Glutamatergic neuron (in vitro differentiated cells): ENCODE results near the gene ZNF653. TPM values are rescaled to one million over a fixed set of nuclear protein-coding genes. Genes with fewer than 3 reads are reported as not detected.

Source experiments
- DNase-seq: peaks from one replicate; pipeline ENCODE4 v3.0.0; 2022
- H3K27ac Mint-ChIP-seq: one replicate; pipeline ENCODE4 v1.8.0; 2020; ENCODE audit warnings: mild to moderate bottlenecking, mixed read lengths, inconsistent platforms; ENCODE audit not compliant: unreplicated experiment
- H3K27me3 Mint-ChIP-seq: one replicate; pipeline ENCODE4 v1.8.0; 2020; ENCODE audit warnings: mild to moderate bottlenecking, moderate library complexity, mixed read lengths, inconsistent platforms; ENCODE audit not compliant: unreplicated experiment
- H3K36me3 Mint-ChIP-seq: one replicate; pipeline ENCODE4 v1.8.0; 2020; ENCODE audit warnings: mild to moderate bottlenecking, mixed read lengths, inconsistent platforms; ENCODE audit not compliant: unreplicated experiment
- H3K4me1 Mint-ChIP-seq: one replicate; pipeline ENCODE4 v1.8.0; 2020; ENCODE audit warnings: mild to moderate bottlenecking, low read depth, mixed read lengths, inconsistent platforms; ENCODE audit not compliant: unreplicated experiment
- H3K4me3 Mint-ChIP-seq: one replicate; pipeline ENCODE4 v1.8.0; 2020; ENCODE audit warnings: mild to moderate bottlenecking, mixed read lengths, inconsistent platforms; ENCODE audit not compliant: unreplicated experiment
- H3K9me3 Mint-ChIP-seq: one replicate; pipeline ENCODE4 v1.8.0; 2020; ENCODE audit warnings: mild to moderate bottlenecking, moderate library complexity, mixed read lengths, inconsistent platforms; ENCODE audit not compliant: unreplicated experiment
- CTCF ChIP-seq: fragments of 200-600 bp; sonication (generic); IDR thresholded peaks from one replicate; pipeline ENCODE4 v1.5.0; 2021; ENCODE audit not compliant: partially characterized antibody, unreplicated experiment
- total RNA-seq: library from RNA; stranded (reverse); fragmentation: NEBNext Ultra II Directional; extraction: Animal tissue kit (Norgen Biotek cat#: 25700); gene quantifications from one replicate; pipeline ENCODE4 v1.2.1, GENCODE V29; 2021; ENCODE audit not compliant: unreplicated experiment

Gene ZNF653
- total RNA-seq, 1 donor from 2014 or later, result 19.2 TPM

GRCh38 chr19:11540645-11541044 lies 35.0 kb upstream of the ZNF653 start:
- no peaks in the 10 kb centered on the region for H3K36me3 Mint-ChIP-seq
- no peak overlapping the region for H3K4me3 Mint-ChIP-seq
- H3K4me1 Mint-ChIP-seq, result no peaks in the 10 kb centered on the region
- peaks cover 3% of the 10 kb centered on the region for H3K9me3 Mint-ChIP-seq
- no peak overlapping the region for H3K27ac Mint-ChIP-seq
- TF ChIP-seq CTCF, result no peak
- H3K27me3 Mint-ChIP-seq, result peaks cover 2% of the 10 kb centered on the region
- DNase-seq, result no peak

DNA sequence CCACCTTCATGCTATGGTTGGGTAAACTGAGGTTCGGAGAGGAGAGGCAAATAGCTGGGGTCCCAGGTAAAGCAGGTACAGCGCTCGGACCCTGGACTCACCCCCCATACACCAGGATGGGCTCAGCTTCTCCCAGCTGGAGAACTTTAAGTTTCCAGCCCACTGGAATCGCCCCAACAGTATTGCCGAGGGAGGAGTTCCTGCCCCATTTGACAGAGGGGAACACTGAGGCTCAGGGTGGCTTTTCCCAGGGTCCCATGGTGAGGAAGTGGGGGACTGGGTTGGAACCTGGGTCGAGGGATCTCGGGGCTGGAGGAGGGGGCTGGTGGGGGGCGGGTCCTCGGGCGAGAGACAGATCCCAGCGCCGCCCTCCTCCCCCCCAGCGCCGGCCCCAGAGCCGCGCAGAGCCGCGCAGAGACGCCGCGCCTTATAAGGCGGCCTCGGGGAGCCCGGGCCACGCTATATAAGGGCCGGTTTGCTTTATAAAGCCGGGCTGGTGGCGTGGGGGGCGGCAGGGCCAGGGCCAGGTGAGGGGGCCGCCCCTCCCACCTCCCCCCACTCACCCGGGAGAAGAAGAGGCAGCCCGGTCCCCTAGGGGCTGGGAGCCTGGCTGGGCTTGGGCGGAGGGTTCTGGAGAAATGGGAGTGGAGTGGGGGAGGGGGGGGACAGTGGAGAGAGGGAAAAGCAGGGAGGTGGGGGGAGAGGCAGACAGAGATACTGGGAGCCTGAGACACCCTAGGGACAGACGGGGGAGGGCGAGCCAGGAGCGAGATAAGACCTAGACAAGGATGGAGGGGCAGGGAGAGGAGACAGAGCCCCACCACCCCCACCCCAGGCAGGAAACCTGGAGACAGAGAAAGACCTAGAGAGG lies 34.1 kb upstream of the ZNF653 start:
- peaks cover 5% of the 10 kb centered on the region for H3K27me3 Mint-ChIP-seq
- H3K4me3 Mint-ChIP-seq, result peak overlapping the region; percentile 30
- no peak for TF ChIP-seq CTCF
- peaks cover 5% of the 10 kb centered on the region for H3K9me3 Mint-ChIP-seq
- peaks cover 2% of the 10 kb centered on the region for H3K4me1 Mint-ChIP-seq
- peak; percentile 40 for DNase-seq
- H3K36me3 Mint-ChIP-seq, result no peaks in the 10 kb centered on the region
- H3K27ac Mint-ChIP-seq, result no peak overlapping the region

- H3K4me3 Mint-ChIP-seq, result peak within 1 kb of the TSS; percentile 30
- TF ChIP-seq CTCF, result no peak
- peaks cover 5% of the 10 kb centered on the region for H3K9me3 Mint-ChIP-seq
- H3K4me1 Mint-ChIP-seq, result peaks cover 2% of the 10 kb centered on the region
- H3K27me3 Mint-ChIP-seq, result peaks cover 7% of the 10 kb centered on the region
- H3K27ac Mint-ChIP-seq, result no peak within 1 kb of the TSS
- no peaks in the 10 kb centered on the region for H3K36me3 Mint-ChIP-seq
- peak; percentile 40 for DNase-seq
Measured at GRCh38 chr19:11538232-11539036, 32.8 kb upstream of the ZNF653 start, which contains the start of gene CNN1. TSS of gene CNN1 (plus strand) at chr19:11538851. CDS start at chr19:11538928, 77 bp downstream.

DNA sequence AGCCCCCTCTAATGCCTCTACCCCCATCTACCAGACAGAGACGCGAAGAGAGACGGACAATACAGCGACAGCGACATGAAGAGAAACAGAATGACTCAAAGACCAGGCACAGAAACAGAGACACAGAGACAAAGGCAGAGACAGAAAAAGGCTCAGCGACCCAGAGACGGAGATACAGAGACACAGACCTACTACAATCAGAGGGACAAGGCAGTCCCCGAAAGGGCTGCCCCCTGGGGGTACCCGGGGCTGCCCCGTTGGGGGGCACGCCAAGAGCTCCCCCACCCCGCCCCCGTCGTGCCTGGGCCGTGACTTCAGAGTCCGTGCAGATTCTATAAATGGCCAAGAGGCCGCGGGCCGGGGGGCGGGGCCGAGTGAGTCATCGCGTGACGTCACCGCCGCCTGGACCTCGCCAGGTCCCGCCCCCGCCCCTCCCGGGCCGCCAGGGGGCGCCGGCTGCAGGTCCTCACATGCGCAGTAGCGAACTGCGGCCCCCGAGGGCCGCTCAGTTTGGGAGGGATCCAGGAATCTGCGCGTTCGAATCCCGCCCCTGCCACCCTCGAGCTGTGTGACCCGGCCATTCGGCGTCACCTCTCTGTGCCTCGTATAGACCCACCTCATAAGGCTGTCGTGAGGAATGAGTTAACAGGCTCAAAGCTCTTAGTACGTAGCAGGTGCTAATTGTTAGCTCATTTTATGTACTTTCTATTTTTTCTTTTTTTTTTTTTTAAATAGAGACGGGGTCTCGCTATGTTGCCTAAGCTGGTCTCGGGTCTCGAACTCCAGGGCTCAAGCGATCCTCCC lies 30.4 kb upstream of the ZNF653 start:
- peak; percentile 99 for TF ChIP-seq CTCF
- DNase-seq, result peak; percentile 98
- H3K36me3 Mint-ChIP-seq, result no peaks in the 10 kb centered on the region
- H3K9me3 Mint-ChIP-seq, result peaks cover 6% of the 10 kb centered on the region
- H3K4me3 Mint-ChIP-seq, result peak overlapping the region; percentile 89
- H3K27me3 Mint-ChIP-seq, result peaks cover 7% of the 10 kb centered on the region
- peak overlapping the region; percentile 90 for H3K27ac Mint-ChIP-seq
- peaks cover 2% of the 10 kb centered on the region for H3K4me1 Mint-ChIP-seq
